ENCODE measurements around the gene ZNF487. TPM values are rescaled to one million over a fixed set of nuclear protein-coding genes. Genes with fewer than 3 reads are reported as not detected.

ZNF487 gene
- polyA plus RNA-seq, 2 of the 4 experiments (the other 2 are of a cell fraction), result 4.3 to 7.2 TPM

- ATAC-seq (0 out of 6 replicates have a peak, but pooled peaks of 1 of the 2 experiments have one; percentile 4), FAIRE-seq (no peak), DNase-seq (ENCODE audit: low read depth in 1 of 2, low spot score in 1 of 2) (no peak)
- Histone ChIP-seq H3K9me3 (no peaks in the 10 kb centered on the region), H3K4me1 (peaks cover 34% of the 10 kb centered on the region), H3K4me3 (no peak overlapping the region), H3K27ac (0 out of 6 replicates have a peak overlapping the region, but pooled peaks of 1 of the 2 experiments have one; percentile 9), H3K4me2 (no peak overlapping the region)
- WGBS (ENCODE audit: missing lambda C conversion rate), result 94% methylated on average over 5 of the region's 5 CpGs
- ChIA-PET CTCF (interaction anchor here (0.6 to 2.0 kb wide), 15 partner anchors 9 to 83 kb away, joined by 3 to 12 read pairs (median 3); partner anchors contain the start of gene FXYD4), POLR2A (interaction anchor here (0.7 kb wide), 1 partner anchor 19 kb away, joined by 4 read pairs; the partner anchor contains the start of gene HNRNPF)
- TF ChIP-seq RCOR1 (IDR thresholded peaks at IDR 0.05; ENCODE audit: low read depth, low read length) (no peak), ZSCAN20 (CRISPR knock-in tag; IDR thresholded peaks at IDR 0.05) (no peak), CBX8 (IDR thresholded peaks at IDR 0.05) (no peak), CTCF (IDR thresholded peaks at IDR 0.05) (no peak), MAX (IDR thresholded peaks at IDR 0.05) (no peak), CEBPB (IDR thresholded peaks at IDR 0.05) (no peak), RARB (CRISPR knock-in tag; IDR thresholded peaks at IDR 0.05) (no peak), HOXA7 (CRISPR knock-in tag; IDR thresholded peaks at IDR 0.05) (no peak)
Measured at GRCh38 chr10:43390333-43390732, 46.6 kb upstream of the ZNF487 start.

GRCh38 chr10:43390759-43391158 lies 46.2 kb upstream of the ZNF487 start:
- WGBS (ENCODE audit: missing lambda C conversion rate), result 71% methylated on average over 7 of the region's 7 CpGs
- ATAC-seq, result peak; percentile 82 to 87
- POLR2A ChIA-PET, result interaction anchor here (0.7 kb wide), 1 partner anchor 19 kb away, joined by 4 read pairs; the partner anchor contains the start of gene HNRNPF
- H3K4me1 ChIP-seq, result peaks cover 38% of the 10 kb centered on the region
- H3K4me2 ChIP-seq, result no peak overlapping the region
- CTCF ChIA-PET, result interaction anchor here (0.6 to 2.0 kb wide), 15 partner anchors 9 to 84 kb away, joined by 3 to 12 read pairs (median 3); partner anchors contain the start of gene FXYD4
- no peak overlapping the region for H3K4me3 ChIP-seq
- H3K27ac ChIP-seq, result no peak overlapping the region
- H3K9me3 ChIP-seq, result no peaks in the 10 kb centered on the region
- peak in 1 of 2 experiments; percentile 73 for DNase-seq (ENCODE audit: low read depth in 1 of 2, low spot score in 1 of 2)
- TF ChIP-seq HDAC2 (IDR thresholded peaks at IDR 0.05) (no peak), EHF (CRISPR knock-in tag; IDR thresholded peaks at IDR 0.05) (no peak), ESRRA (IDR thresholded peaks at IDR 0.05; ENCODE audit: borderline replicate concordance, low read length) (no peak), TP53 (CRISPR knock-in tag; IDR thresholded peaks at IDR 0.05) (no peak), RAD21 (conservative IDR thresholded peaks at IDR 0.05 in 1 of 2, IDR thresholded peaks at IDR 0.05 in 1 of 2) (peak; percentile 56 to 64), CBX2 (IDR thresholded peaks at IDR 0.05; ENCODE audit: borderline replicate concordance, low read depth) (no peak), EHMT2 (IDR thresholded peaks at IDR 0.05; ENCODE audit: low read depth) (no peak), REST (IDR thresholded peaks at IDR 0.05) (no peak), TFCP2L1 (CRISPR knock-in tag; IDR thresholded peaks at IDR 0.05) (no peak), PHF8 (IDR thresholded peaks at IDR 0.05; ENCODE audit: borderline replicate concordance, low read depth) (no peak), CEBPB (IDR thresholded peaks at IDR 0.05) (peak in 1 of 2 experiments; percentile 48; a peak in 1 of 4 replicates), SMC3 (IDR thresholded peaks at IDR 0.05) (peak; percentile 32), RCOR1 (IDR thresholded peaks at IDR 0.05; ENCODE audit: low read depth, low read length) (no peak), KDM1A (IDR thresholded peaks at IDR 0.05; ENCODE audit: low read depth) (no peak), MAZ (IDR thresholded peaks at IDR 0.05; ENCODE audit: borderline replicate concordance, low read depth, low read length) (no peak), EP300 (IDR thresholded peaks at IDR 0.05) (no peak), JUN (IDR thresholded peaks at IDR 0.05) (no peak), CTCF (IDR thresholded peaks at IDR 0.05) (peak; percentile 46), MYC (IDR thresholded peaks at IDR 0.05; ENCODE audit: borderline replicate concordance, low read length) (no peak), SREBF2 (IDR thresholded peaks at IDR 0.05) (no peak), HOXB13 (CRISPR knock-in tag; IDR thresholded peaks at IDR 0.05; ENCODE audit: low read depth) (no peak), ZNF302 (CRISPR knock-in tag; IDR thresholded peaks at IDR 0.05) (no peak), FOSB (CRISPR knock-in tag; IDR thresholded peaks at IDR 0.05) (no peak)
- no peak for FAIRE-seq

Measured in A549 (cell line).